GM12873 (cell line): ENCODE data around the gene GHRL.

Source experiments
- TF ChIP-seq, protein P1 (sequence below): IDR thresholded peaks from 2 replicates; pipeline ENCODE4 v1.5.1; 2012; ENCODE audit warnings: low read depth, mild to moderate bottlenecking, moderate library complexity, low read length, control low read depth; ENCODE audit not compliant: insufficient read depth; ENCODE audit errors: missing control alignments

Gene GHRL

DNA sequence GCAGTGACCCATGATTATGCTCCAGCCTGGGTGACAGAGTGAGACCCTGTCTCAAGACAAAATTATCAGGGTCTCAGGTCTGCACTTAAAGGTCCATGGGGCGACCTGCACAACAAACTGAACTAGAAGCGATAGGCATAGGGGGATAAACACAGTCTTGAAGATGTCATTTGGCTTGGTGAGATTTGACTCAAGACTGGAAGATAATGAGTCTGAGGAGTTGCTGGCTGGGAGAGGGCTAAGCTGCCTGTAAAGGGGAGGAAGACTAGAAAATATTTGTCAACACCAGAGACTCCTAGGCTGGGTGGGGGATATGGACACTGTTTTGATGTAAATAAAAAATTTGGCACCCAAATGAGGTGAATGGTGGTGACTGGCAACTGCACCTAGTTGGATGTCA lies 19.8 kb downstream of the GHRL start:
- TF ChIP-seq, protein P1, sequence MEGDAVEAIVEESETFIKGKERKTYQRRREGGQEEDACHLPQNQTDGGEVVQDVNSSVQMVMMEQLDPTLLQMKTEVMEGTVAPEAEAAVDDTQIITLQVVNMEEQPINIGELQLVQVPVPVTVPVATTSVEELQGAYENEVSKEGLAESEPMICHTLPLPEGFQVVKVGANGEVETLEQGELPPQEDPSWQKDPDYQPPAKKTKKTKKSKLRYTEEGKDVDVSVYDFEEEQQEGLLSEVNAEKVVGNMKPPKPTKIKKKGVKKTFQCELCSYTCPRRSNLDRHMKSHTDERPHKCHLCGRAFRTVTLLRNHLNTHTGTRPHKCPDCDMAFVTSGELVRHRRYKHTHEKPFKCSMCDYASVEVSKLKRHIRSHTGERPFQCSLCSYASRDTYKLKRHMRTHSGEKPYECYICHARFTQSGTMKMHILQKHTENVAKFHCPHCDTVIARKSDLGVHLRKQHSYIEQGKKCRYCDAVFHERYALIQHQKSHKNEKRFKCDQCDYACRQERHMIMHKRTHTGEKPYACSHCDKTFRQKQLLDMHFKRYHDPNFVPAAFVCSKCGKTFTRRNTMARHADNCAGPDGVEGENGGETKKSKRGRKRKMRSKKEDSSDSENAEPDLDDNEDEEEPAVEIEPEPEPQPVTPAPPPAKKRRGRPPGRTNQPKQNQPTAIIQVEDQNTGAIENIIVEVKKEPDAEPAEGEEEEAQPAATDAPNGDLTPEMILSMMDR: no peak

DNA sequence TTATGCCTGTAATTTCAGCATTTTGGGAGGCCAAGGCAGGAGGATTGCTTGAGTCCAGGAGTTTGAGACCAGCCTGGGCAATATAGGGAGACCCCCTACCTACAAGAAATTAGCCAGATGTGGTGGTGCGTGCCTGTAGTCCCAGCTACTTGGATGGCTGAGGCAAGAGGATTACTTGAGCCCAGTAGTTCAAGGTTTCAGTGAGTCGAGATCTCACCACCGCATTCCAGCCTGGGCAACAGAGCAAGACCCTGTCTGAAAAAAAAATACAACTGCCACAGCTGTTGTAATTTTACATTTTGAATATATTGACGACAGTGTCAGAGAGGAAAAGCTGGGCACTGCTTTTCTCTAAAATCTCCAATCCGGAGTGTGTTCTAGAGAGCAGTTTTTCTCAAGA lies 23.3 kb downstream of the GHRL start:
- TF ChIP-seq, protein P1: no peak

DNA sequence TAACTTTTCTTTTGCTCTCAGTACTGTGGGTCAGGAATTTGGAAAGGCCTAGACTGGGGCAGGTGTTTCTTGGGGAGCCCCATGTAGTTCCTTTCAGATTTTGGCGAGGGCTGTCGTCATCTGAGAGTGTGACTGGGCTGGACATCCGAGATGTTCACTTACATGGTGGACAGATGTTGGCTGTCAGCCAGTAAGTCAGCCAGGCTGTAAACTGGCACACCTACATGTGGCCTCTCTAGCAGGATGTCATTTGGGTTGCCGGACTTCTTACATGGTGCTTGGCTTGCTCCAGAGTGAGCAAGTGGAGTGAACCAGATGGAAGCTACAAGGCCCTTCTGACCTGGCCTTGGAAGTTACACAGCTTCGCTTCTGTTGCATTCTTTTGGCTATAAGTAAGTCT lies 23.8 kb downstream of the GHRL start:
- TF ChIP-seq, protein P1: no peak

DNA sequence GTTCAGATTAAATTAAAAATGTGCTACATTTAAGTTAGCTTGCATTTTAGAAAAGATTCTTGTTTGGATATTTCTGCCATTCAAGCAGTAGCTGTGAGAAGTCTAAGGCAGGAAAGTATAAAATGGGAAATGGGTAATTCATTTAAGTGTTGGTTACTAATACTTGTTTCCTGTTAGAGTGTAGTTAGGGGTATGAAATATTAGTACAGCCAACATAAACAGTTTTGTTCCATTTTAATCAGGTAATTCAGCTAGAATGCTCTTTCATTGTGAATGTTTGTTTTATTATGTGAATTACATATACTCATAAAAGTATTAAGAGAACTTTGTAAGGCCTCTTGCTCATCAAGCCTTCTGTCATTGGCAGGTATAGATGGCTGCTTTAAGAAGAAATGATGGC lies 24.6 kb downstream of the GHRL start:
- TF ChIP-seq, protein P1: no peak

DNA sequence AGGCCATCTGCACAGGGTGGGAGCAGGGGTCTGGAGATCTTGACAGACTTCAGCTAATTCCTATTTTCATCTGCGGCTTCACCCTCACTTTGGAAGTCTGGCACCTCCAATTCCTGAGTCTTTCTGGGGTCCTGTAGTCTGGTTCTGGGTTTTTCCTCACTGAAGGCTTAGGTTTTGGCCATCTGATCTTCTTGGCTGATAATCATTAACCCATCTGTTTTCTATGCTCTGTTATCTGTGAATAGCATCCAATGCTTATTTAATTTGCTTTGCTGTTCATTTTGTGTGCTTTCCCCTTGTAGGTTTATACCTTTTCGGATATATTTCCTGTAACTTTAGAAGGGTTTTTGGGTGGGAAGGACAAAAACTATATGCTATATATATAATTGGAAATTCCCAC lies 26.9 kb downstream of the GHRL start:
- TF ChIP-seq, protein P1: no peak

DNA sequence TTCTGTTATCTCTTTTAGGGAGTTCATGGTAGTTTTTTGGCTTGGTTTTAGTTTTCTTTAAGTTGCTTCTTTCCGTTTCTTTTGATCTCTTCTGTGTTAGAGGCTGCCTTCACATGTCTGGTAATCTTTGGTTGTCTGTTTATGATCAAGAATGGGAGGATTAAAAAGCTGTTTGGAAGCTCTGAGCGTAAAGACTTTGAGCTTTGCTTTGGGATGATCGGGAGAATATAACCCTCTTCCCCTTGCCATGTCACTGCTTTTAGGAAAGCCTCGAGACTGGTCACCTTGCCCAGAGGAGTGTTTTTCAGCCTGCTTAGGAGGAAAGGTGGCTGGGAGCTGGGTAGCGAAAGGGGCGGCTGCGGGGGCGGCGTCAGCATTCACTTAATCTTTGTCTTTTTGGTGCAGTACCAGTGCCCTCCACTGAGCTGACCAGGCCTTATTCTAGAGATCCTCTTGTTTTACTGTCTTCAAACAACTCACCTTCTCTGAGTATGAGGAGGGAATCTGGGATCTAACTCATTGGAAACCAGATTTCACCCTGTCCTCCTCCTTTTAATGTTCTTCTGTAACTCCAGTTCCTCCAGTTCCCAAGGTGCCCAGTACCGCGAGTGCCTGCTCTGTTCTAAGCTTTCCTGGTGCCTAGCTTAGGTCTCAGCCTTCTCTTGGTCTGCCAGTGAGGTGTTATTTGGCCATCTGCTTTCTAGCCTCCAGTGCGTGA lies 28.9 kb downstream of the GHRL start:
- TF ChIP-seq, protein P1: peak; percentile 66

DNA sequence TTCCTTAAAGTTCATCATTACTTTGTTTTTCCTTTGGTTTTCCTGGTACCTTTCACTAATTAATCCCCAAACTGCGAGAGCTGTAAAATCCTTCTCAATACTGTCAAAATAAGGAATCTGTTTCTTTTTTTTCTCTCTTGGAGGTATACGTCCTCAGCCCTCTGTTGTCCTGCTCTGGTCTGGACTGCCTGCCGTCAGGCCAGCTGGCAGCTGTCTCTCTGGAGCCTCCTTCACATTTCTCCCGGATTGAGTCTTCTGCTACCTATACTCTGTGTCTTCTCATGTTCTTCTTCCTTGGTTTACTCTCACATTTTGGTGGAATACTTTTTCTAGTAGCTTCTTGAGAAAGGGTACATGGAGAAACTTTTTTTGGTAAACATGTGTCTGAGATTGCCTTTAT lies 30.7 kb downstream of the GHRL start:
- TF ChIP-seq, protein P1: no peak
